Measurements from ENCODE around the gene SHCBP1.
A peak's percentile ranks its signal among the peaks of the same experiment; 100 is the strongest.

Gene SHCBP1

DNA sequence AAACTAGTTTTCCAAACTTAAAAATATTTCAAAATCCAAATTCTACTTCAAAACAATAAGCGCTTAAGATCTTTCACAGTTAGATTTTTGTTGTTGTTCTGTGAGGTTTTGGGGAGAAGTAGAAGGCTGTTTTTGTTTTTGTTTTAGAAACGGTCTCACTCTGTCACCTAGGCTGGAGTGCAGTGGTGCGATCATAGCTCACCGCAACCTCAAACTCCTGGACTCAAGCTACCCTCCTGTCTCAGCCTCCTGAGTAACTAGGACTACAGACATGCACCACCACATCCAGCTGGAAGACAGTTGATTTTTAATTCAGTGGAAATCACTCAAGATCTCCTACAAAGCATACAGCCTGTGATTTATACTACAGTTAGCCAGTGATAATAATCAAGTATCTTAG, 2.7 kb downstream of the SHCBP1 start:
- no peak for DNase-seq

DNA sequence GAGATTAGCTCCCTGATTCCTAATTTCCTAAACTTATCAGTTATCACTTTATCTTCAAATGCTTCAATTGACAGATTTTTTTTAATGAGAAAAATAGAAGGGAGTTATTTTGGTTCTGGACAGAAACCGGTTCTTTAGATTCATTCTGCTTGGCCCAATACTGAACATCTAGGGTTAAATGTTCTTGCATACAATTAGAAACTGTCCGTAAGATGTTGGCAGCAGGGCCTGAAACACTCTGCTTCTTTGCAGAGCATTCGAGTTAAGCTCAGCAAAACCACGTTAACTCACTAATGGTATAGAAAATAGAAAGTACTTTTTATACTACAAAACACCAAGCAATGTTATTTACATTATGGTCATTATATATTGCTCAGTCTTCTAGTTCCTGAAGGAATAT, 7.2 kb downstream of the SHCBP1 start:
- no peak for DNase-seq

DNA sequence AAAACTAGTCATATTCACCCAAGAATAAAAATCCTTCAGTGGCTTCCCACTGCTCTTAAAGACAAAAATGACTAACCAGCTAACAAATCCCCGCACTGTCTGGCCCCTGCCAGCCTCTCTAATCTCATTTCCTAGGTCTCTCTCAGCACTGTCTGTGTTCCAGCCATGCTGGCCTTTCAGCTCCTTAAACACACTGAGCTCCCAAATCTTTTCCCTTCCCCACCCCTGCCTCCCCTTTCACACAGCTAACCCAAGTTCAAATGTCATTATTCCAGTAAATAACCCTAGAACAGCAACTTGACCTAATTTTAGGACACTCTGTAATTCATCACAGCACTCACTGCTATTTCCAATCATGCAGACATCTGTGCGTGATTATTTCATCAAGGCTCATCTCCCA, 7.8 kb downstream of the SHCBP1 start:
- no peak for DNase-seq

DNA sequence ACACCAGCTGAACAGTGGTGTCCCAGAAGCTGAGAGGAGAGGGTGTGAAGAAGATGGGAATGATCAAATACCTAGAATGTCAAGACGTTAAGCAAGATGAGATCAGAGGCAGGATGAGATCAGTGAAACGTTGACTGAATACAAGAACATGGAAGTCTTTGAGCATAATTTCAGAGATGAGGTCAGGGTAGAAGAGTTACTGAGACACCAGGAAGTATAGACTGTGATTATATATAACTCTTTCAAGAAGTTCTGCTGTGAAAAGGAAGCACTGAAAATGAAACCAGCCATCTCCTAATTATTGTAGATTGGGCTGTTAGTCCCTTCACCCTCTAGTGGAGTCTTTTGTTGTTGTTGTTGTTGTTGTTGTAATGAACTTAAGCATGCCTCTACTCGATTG, 9.1 kb downstream of the SHCBP1 start:
- DNase-seq = no peak

DNA sequence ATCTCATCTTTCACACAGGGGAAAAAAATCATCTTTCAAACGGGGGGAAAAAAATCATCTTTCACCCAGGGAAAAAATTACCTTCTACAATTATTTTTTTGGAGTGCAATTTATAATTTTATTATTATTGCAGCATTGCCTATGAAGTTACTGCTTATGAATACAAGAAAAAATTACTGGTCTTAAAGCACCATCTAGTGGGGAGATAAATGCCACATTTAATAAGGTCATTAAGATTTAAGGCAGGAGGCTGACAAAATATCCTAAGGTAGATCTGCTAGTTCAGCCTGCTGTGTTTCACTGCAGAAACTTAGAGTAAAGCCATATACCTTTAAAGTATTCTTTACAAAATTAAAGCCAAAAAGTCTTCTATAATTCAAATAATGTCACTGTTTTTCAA, 13.7 kb downstream of the SHCBP1 start:
- no peak for DNase-seq

DNA sequence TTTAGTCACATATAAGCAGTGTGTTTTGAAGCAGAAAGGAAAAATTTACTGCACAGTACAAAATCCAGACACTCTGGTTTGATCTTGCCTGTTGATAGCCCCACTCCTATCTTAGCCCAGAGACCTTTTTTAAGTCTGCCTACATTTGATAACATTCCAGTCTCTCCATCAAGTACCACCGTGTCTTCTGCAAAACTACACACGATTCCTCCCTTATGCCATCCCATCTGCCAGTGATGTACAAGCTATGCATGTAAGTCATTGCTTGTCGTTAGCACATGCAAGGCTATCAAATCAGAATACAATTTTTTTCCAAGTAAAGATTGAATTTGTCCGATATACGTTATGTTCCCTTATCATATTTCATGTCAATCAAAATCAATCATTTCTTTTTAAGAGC, 14.9 kb downstream of the SHCBP1 start:
- DNase-seq = no peak

DNA sequence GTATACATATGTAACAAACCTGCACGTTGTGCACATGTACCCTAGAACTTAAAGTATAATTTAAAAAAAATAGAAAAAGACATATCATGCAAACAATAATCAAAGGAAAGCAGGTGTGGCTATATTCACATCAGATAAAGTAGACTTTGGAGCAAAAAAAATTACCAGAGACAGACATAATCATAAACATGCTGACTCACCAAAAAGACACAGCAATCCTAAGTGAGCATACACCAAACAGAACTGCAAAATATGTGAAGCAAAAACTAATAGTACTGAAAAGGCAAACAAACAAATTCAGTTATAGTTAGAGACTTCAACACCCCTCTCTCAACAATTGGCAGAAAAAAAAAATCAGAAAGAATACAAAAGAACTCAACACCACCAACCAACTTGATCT, 29.9 kb downstream of the SHCBP1 start:
- no peak for DNase-seq

DNA sequence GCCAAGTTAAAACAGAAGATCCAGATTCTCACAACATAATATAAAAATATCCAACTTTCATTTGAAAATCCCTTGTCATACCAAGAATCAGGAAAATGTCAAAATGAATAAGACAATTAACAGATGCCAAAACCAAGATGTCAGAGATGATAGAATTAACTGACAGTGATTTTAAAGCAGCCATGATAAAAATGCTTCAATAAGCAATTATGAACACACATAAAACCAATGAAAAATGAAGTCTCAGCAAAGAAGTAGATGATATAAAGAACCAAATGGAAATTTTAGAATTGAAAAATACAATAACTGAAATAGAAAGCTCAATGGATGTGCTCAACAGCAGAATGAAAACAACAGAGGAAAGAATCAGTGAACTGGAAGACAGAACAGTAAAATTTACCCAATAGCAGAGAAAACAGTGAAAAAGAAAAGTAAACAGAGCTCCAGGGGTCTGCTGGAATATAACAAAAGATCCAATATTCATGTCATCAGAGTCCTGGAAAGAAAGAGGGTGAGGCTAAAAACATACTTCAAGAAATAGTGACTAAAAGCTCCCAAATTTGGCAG, 35.1 kb downstream of the SHCBP1 start:
- DNase-seq = no peak

DNA sequence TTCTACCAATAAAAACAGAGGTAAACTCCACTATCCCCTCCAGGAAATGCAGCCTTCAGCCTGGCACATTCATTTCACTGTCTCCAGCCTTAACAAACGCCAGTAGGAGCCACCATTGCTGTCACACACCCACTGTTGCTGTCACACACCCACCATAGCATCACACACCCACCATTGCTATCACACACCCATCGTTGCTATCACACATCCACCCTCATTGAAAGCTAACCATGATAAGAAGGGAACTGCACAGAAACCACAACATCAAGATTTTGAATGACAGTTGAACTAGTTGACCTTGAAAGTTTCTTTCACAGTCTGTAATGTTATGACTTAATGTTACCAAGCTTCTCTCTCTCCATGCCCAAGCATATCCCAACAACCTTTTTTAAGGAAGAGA, 38.1 kb downstream of the SHCBP1 start:
- DNase-seq = no peak

DNA sequence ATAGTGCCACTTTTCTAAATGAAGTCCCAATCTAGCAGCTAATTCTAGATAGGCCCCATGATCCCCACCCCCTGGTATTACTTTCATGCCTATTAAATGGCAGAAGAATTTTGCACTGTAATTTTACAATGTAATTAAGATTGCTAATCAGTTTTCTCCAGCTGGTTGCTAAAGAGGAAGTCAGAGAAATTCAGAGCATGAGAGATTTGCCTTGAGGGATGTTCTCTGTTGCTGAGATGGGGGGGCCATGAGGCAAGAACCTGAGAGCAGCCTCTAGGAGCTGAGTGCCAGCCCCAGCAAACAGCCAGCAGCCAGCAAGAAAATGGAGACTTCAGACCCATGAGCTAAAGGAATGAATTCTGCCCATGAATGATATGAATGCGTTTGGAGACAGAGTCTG, 38.9 kb downstream of the SHCBP1 start:
- no peak for DNase-seq

DNA sequence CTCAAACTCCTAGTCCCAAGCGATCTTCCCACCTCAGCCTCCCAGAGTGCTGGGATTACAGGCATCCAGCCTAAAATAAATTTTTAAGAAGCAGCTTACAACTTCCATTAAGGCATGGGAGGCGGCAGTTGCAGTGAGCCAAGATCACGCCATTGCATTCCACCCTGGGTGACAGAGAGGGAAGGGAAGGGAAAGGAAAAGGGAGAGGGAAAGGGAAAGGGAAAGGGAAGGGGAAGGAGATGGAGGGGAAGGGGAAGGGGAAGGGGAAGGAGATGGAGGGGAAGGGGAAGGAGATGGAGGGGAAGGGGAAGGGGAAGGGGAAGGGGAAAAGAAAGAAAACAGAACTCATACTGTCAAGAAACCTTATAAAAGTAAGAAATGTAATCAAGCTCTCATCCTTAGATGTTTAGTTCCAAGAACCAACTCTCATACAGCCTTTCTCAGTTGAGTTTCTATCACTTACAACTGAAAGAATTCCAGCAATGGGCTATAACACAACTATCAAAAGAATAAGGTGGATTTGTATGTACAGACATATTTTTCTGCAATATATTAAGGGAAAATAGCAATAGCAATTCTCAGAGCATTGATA, 43.1 kb downstream of the SHCBP1 start:
- no peak for DNase-seq

DNA sequence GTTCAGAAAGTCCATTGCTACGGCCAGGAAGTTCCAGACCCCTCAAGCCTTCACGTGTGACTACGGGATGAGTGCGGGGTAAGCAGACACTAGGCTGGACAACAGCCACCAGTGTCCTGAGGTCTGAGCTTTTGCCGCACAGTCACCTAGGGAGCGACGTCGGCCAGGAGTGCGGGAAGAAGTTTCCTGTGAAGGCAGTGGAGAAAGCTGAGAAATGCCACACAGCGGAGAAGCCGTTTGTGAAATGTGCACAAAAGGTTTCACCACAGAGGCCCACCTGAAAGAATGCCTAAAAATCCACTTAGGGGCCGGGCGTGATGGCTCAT, 47.4 kb downstream of the SHCBP1 start:
- DNase-seq = no peak

DNA sequence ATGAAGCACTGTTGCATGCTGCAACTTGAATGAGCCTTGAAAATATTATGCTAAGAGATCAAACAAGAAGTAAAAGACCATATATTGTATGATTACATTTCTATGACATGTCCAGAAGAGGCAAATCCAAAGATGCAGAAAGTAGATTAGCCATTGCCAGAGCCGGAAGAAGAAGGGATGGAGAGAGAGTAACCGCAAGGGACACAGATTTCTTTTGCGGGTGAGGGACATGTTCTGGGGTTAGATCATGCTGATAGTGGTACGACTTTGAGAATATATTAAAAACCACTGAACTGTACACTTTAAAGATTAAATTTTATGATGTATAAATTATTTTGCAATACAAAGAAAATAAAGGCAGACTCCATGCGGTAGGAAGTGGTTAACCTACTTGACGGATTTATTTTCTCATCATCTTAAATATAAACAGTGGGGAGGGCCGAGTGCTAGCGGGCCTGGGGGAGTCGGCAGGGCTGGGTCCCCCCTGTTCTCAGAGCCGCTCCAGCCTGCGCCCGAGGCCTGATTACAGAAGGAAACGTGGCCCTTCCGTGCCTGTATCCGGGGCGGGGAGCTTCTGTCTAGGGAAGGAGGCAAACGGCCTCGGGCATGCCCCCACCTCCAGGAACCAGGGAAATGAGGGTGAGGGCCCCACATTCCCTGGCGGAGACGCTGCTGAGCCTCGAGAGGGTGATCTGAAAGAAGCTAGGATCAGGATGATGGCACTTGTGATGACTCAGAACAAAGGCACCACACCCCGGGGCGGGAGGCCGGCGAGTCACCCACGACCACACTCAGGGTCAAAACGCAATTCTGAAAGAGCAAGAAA, 48.0 kb downstream of the SHCBP1 start:
- no peak for DNase-seq

DNA sequence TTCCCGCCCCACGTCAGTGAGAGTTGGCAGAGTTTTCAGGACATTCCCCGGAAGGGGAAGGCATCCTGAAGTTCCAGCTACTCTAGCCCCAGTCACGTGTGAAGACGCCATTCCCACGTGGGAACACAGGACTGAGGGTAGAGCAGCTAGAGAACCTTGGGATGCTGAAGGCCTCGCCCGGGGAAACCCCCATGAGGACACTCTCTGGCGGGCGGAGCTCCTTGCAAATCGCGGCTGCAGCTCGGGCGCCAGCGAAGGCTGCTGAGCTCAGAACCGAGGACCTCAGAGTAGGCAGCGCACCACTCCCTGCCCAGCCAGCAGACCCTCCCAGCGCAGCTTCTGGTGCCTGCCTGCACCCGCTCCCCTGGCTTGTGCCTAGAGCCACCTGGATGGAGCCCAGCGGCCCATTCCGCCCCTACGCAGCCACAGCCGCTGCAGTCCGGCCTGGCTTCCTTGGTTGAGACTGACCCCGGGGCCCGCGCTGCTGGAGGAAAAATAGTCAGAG, 51.9 kb downstream of the SHCBP1 start:
- DNase-seq = no peak

DNA sequence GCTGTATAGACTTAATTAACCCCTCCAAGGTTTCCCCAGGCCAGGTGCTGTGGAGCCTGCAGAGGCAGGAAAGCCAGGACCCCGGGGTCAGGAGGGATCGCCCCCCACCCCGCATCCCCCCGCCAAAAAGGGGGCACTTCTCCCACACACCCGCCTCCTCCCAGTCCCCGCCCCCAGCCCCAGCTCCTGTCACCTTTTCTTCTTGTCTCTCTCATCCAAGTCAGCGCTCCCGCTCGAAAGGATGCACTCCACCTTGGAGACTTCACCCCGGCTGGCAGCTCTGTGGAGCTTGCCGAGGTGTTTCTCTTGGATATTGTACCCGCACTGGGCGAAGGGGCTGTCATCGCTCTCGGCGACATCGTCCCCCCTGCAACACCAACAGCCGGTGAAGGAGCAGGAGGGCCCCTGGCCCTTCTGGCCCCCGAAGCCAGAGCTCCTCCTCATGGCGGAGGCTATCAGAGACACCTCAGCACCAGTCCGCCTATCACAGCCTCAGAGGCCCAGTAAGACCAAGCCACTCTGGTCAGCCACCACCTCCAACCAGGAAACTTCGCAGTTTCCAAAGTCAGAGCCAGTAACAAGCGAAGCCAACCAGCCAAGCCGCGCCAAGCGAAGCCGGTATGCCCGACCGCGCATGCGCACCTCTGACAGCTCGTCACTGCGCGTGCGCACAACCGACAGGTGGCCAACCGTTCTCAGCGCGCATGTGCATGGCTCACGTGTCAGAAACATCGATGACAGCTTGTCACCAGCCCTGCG, 52.5 kb downstream of the SHCBP1 start:
- no peak for DNase-seq

DNA sequence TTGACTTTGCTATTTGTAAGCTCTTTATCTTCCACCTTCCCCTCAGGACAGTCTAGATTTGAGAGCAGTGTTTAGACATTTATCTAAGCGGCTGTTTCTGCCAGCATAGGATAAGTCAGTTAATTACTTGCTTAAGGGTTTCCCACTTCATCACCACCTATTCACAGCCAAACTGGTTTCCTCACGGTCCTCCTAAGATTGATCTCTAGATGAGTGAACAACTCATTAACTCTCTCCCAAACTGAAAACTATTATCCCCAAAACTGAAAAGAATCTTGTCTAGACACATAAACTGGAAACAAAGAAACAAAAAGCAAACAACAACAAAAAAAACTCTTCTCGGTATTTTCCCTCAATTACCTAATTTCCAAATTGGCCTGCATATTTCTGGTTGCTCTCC, 58.2 kb downstream of the SHCBP1 start:
- no peak for DNase-seq

DNA sequence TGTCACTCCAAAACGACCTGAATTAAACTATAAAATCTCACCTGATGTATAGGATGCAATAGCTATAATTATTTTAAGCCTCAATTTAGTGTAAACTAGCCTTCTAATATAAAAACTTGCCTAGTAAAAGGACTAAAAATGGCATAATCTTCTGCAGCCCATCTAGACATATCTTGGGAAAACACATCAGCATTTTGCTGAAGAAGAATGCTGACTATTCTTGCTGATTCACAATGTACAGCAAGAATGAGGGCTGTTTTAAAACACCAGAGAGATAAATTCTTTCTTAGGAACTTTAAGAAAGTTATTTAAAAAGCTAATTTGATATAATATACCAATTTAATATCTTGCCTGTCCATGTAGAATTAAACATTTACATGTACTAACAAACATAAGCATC, 63.2 kb downstream of the SHCBP1 start:
- DNase-seq = no peak

DNA sequence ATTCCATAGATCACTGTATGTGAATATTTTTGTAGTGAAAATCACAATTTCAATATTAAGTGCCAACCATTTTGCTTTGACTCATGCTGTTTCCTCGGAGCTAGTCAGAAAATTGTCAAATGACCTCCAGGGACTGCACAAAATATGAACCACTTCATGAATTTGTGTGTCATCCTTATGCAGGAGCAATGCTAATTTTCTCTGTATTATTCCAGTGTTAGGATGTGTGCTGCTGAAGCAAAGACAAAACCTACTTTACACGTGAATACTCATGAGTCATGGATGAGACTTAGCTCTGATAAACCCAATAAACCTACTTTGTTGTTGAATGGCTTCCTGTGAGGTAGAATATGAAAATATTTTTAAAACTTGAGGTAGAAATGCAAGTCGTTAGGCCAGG, 65.2 kb downstream of the SHCBP1 start:
- no peak for DNase-seq

DNA sequence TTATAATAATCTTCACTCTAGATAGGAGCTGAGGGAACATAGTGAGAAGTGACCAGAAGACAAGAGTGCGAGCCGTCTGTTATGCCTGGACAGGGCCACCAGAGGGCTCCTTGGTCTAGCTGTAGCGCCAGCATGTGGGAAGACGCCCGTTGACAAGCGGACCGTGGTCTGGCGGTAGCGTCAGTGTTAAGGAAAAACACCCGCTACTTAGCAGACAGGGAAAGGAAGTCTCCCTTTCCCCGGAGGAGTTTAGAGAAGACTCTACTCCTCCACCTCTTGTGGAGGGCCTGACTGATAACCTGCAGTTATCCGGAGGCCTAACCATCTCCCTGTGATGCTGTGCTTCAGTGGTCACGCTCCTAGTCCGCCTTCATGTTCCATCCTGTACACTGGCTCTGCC, 66.7 kb downstream of the SHCBP1 start:
- peak in 10 of 14 donors; percentile 1 to 37 (median 12) for DNase-seq

DNA sequence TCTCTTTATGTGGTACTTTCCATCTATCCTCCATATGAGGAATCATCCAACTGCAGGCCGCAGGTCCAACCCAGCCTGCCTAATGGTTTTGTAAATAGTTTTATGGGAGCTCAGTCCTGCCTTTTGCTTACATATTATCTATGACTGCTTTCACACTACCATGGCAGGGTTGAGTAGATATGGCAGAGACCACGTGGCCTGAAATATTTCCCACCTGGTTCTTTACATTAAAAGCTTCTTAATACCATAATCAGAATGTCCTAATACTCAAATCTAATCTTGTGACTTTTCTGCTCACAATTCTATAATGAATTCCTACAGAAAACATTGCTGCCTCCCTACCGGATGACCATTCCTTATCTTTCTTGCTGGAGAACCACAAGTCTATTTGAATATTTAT, 71.7 kb downstream of the SHCBP1 start:
- no peak for DNase-seq
